Activated CD8-positive, alpha-beta T cell treated with anti-CD3 and anti-CD28 coated beads for 36 hours (primary cell): ENCODE data around the gene MRTFA. TPM values are rescaled to one million over a fixed set of nuclear protein-coding genes. Genes with fewer than 3 reads are reported as not detected.

Source experiments
- ATAC-seq: fragments of 200-7000 bp; cut with Tn5 transposase; one replicate; pipeline ENCODE4 v1.10.0; 2021; ENCODE audit warnings: mild to moderate bottlenecking, moderate library complexity
- CTCF ChIA-PET: fragments of 350-600 bp; sonication (Branson Sonifier 250); formaldehyde crosslinking; loops from one replicate; lab custom pipeline; 2021; ENCODE audit warnings: antibody characterized with exemption; lab: Charles Lee
- POLR2A ChIA-PET: fragments of 350-600 bp; sonication (Branson Sonifier 250); formaldehyde crosslinking; loops from one replicate; lab custom pipeline; 2021; ENCODE audit warnings: antibody characterized with exemption; lab: Charles Lee
- DNase-seq: peaks from one replicate; pipeline ENCODE4 v3.0.0-alpha.2; 2020
- H3K27ac Mint-ChIP-seq: one replicate; pipeline ENCODE4 v1.8.0; 2021; ENCODE audit warnings: mild to moderate bottlenecking, mixed read lengths
- H3K27me3 Mint-ChIP-seq: one replicate; pipeline ENCODE4 v1.8.0; 2021; ENCODE audit warnings: mixed read lengths
- H3K36me3 Mint-ChIP-seq: one replicate; pipeline ENCODE4 v1.8.0; 2021; ENCODE audit warnings: low read depth, mixed read lengths
- H3K4me1 Mint-ChIP-seq: one replicate; pipeline ENCODE4 v1.8.0; 2021; ENCODE audit warnings: low read depth, mixed read lengths
- H3K4me3 Mint-ChIP-seq: one replicate; pipeline ENCODE4 v1.8.0; 2021; ENCODE audit warnings: mild to moderate bottlenecking, moderate library complexity, mixed read lengths
- H3K9me3 Mint-ChIP-seq: one replicate; pipeline ENCODE4 v1.8.0; 2021; ENCODE audit warnings: mixed read lengths
- CTCF ChIP-seq: fragments of 200-600 bp; IDR thresholded peaks from one replicate; pipeline ENCODE4 v1.8.0; 2022; ENCODE audit warnings: antibody characterized with exemption, mild to moderate bottlenecking
- intact Hi-C: fragments of 100-400 bp; cut with micrococcal nuclease; formaldehyde crosslinking; loops from one replicate; pipeline ENCODE4 v1.10.0; 2022
- total RNA-seq, 2 experiments: library from RNA; stranded (reverse); gene quantifications; one replicate each; pipeline ENCODE4 v1.2.3, GENCODE V29; 2021

MRTFA gene
- total RNA-seq, 2 experiments from 2014 or later = 37.4 to 40.0 TPM

DNA sequence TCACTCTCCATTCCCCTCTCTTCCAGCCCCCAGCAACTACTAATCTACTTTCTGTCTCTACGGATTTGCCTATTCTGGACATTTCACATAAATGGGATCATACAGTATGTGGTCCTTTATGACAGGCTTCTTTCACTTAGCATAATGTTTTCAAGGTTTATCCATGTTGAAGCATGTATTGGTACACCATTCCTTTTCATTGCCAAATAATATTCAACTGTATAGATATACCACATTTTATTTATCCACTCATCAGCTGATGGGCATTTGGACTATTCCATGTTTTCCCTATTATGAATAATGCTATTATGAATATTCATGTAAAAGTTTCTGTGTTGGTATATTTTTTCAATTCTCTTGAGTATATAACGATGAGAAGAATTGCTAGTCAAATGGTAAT lies 54.5 kb downstream of the MRTFA start:
- ChIA-PET POLR2A (interaction anchor here (0.8 kb wide), 1 partner anchor 9 kb away, joined by 3 read pairs; no protein-coding TSS in a partner anchor), CTCF (interaction anchor here (1.0 to 2.4 kb wide), 9 partner anchors 12 to 317 kb away, joined by 3 to 7 read pairs (median 4); no protein-coding TSS in a partner anchor)
- TF ChIP-seq CTCF = no peak
- Mint-ChIP-seq H3K4me3 (no peak overlapping the region), H3K27ac (no peak overlapping the region), H3K36me3 (peaks cover 22% of the 10 kb centered on the region), H3K4me1 (peaks cover 39% of the 10 kb centered on the region), H3K27me3 (no peaks in the 10 kb centered on the region), H3K9me3 (no peaks in the 10 kb centered on the region)
- no peak for ATAC-seq
- DNase-seq = no peak
- intact Hi-C loops = no loop called here

- H3K27ac Mint-ChIP-seq = no peak overlapping the region
- no peak overlapping the region for H3K4me3 Mint-ChIP-seq
- TF ChIP-seq CTCF = no peak
- CTCF ChIA-PET = interaction anchor here (1.1 to 2.4 kb wide), 4 partner anchors 16 to 144 kb away, joined by 3 to 7 read pairs (median 4); no protein-coding TSS in a partner anchor
- H3K9me3 Mint-ChIP-seq = no peaks in the 10 kb centered on the region
- intact Hi-C loops = no loop called here
- DNase-seq = no peak
- H3K27me3 Mint-ChIP-seq = no peaks in the 10 kb centered on the region
- peaks cover 19% of the 10 kb centered on the region for H3K36me3 Mint-ChIP-seq
- ATAC-seq = no peak
- peaks cover 35% of the 10 kb centered on the region for H3K4me1 Mint-ChIP-seq
- POLR2A ChIA-PET = interaction anchor here (0.9 kb wide), 1 partner anchor 15 kb away, joined by 3 read pairs; no protein-coding TSS in a partner anchor
Measured at GRCh38 chr22:40580631-40581030, 55.9 kb downstream of the MRTFA start.

- peak; percentile 61 for DNase-seq
- CTCF ChIA-PET = interaction anchor here (1.0 kb wide), 1 partner anchor 27 kb away, joined by 3 read pairs; no protein-coding TSS in a partner anchor
- peaks cover 7% of the 10 kb centered on the region for H3K36me3 Mint-ChIP-seq
- intact Hi-C loops = loop anchor here (10.0 kb wide), 1 partner anchor 63 kb away; no protein-coding TSS in a partner anchor
- H3K27me3 Mint-ChIP-seq = no peaks in the 10 kb centered on the region
- no peak for TF ChIP-seq CTCF
- H3K4me3 Mint-ChIP-seq = no peak overlapping the region
- peak overlapping the region; percentile 84 for H3K27ac Mint-ChIP-seq
- ATAC-seq = peak; percentile 85
- POLR2A ChIA-PET = no interaction called here
- H3K9me3 Mint-ChIP-seq = no peaks in the 10 kb centered on the region
- peaks cover 20% of the 10 kb centered on the region for H3K4me1 Mint-ChIP-seq
Measured at GRCh38 chr22:40578171-40578570, 58.3 kb downstream of the MRTFA start.

DNA sequence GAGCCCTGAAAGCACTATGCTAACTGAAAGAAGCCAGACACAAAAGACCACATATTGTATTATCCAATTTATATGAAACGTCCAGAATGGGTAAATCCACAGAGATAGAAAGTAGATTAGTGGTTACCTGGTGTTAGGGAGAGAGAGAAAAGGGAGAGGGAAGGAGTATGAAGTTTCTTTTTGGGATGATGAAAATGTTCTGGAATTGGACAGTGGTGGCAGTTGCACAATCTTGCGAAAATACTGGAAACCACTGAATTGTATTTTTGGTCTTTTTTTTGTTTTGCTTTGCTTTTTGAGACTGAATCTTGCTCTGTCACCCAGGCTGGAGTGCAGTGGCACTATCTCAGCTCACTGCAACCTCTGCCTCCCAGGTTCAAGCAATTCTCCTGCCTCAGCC lies 63.5 kb downstream of the MRTFA start:
- Mint-ChIP-seq H3K27ac (no peak overlapping the region), H3K9me3 (peaks cover 5% of the 10 kb centered on the region), H3K4me1 (peaks cover 6% of the 10 kb centered on the region), H3K27me3 (no peaks in the 10 kb centered on the region), H3K4me3 (no peak overlapping the region), H3K36me3 (peaks cover 10% of the 10 kb centered on the region)
- ChIA-PET POLR2A (interaction anchor here (0.9 kb wide), 1 partner anchor 13 kb away, joined by 3 read pairs; no protein-coding TSS in a partner anchor), CTCF (no interaction called here)
- no peak for TF ChIP-seq CTCF
- DNase-seq (no peak), ATAC-seq (no peak)
- intact Hi-C loops = loop anchor here (10.0 kb wide), 1 partner anchor 58 kb away; no protein-coding TSS in a partner anchor

GRCh38 chr22:40571887-40572286 lies 64.6 kb downstream of the MRTFA start:
- H3K36me3 Mint-ChIP-seq = peaks cover 10% of the 10 kb centered on the region
- DNase-seq (no peak), ATAC-seq (no peak)
- H3K9me3 Mint-ChIP-seq = peaks cover 5% of the 10 kb centered on the region
- peaks cover 3% of the 10 kb centered on the region for H3K4me1 Mint-ChIP-seq
- POLR2A ChIA-PET = no interaction called here
- CTCF ChIA-PET = no interaction called here
- intact Hi-C loops = loop anchor here (10.0 kb wide), 1 partner anchor 57 kb away; no protein-coding TSS in a partner anchor
- H3K27ac Mint-ChIP-seq = no peak overlapping the region
- no peaks in the 10 kb centered on the region for H3K27me3 Mint-ChIP-seq
- TF ChIP-seq CTCF = no peak
- no peak overlapping the region for H3K4me3 Mint-ChIP-seq
